IPS-NIHi7 (cell line): ENCODE measurements around the gene THOC6.
"Not testable (repeated sequence)": the region's sequence is repeated elsewhere in the genome, so short reads cannot be mapped to it uniquely, and the experiment has no call there.

Experiments
- DNase-seq: peaks from one replicate; pipeline ENCODE4 v3.0.0; 2012; ENCODE audit warnings: mixed read lengths; ENCODE audit errors: extremely low spot score

THOC6 gene

DNA sequence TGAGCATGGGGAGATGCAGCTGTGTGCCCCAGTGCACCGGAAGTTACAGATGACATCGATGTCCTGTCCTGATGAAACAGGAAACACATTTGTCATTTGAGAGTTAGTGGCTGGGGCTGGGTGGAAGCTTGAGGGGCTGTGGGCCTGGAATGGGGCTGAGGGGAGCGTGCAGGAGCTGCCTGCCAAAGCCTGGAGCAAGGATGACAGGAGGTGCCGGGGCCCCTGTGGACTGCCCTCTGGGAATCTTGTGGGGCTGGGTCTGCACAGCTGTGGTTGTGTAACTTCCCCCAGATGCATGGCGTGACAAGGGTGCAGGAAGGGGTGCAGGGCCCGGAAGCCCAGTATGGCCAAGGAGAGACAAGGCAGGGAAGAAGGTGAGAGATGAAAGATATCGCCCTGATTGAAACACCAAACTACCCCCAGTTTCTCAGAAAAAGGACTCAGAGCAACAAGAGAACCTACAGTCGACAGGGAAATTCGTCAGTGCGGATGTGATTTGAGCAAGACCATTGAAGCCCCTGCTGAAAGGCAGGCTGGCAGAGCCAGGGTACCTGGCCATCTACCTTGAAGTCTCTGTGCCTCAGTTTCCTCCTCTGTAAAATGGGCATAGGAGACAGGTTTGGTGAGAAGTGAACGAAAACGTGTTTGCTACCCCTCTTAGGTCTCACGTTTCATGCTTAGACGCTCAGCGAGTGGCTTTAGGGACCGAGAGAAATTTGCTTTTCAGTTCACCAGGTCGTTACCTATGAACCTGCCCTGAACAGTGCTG is 31.3 kb downstream of the THOC6 start:
- DNase-seq = no peak

DNA sequence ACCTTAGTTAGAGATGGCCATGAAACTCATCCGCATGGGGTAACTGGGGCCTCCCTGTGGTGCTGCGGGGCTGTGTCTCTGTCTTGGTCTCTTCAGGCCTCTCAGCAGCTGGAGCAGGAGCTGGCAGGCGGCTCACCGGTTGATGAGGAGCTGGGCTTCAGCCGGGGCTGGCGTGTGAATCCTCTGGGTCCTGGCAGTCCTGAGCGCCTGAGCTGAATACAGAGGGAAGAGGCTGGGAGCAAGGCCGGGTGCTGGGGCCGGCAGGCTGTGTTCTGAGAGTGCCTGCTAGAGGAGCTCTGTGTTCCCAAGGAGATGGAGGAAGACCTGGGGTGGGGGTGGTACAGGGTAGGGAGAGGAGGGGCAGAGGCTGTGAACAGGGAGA is 31.9 kb downstream of the THOC6 start:
- DNase-seq = not testable (repeated sequence)

GRCh38 chr16:3056336-3057180 is 32.7 kb downstream of the THOC6 start:
- no peak for DNase-seq

GRCh38 chr16:3057181-3058138 is 33.6 kb downstream of the THOC6 start:
- DNase-seq = no peak

- peak; percentile 77 for DNase-seq
Observed at GRCh38 chr16:3058139-3059030, 34.5 kb downstream of the THOC6 start.

DNA sequence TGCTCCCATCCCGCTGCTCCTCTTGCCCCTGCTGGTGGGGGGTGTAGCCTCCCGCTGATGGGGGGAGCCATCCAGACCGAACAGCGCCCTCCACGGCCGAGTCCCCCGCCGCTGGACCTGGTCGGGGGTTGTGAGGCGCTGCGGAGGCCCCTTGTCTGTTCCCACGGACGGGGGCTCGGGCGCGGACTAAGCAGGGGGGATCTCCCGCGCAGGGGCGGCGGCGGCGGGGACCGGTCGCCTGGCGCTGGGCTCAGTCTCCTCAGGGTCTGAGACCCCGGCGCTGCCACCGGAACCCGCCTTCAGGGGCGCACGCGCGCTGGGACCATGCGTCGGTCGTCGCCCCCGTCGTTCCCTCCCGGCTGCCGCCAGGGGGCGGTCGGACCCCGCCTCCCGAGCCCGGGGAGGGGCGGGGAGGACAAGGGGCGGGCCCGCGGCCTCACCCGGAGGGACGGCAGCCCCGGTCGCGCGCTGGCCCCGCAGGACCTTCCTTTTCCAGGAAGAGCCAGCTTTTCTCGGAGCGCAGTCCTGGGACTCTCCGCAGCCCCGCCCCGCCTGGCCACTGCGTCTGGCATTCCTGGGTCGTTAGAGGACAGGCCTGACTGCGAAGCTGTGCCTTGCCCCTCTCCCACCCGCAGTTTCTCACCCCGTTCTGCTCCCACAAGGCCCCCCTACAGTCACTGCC is 35.3 kb downstream of the THOC6 start:
- DNase-seq = peak; percentile 95

- DNase-seq = no peak
Observed at GRCh38 chr16:3059723-3060242, 35.9 kb downstream of the THOC6 start.

DNA sequence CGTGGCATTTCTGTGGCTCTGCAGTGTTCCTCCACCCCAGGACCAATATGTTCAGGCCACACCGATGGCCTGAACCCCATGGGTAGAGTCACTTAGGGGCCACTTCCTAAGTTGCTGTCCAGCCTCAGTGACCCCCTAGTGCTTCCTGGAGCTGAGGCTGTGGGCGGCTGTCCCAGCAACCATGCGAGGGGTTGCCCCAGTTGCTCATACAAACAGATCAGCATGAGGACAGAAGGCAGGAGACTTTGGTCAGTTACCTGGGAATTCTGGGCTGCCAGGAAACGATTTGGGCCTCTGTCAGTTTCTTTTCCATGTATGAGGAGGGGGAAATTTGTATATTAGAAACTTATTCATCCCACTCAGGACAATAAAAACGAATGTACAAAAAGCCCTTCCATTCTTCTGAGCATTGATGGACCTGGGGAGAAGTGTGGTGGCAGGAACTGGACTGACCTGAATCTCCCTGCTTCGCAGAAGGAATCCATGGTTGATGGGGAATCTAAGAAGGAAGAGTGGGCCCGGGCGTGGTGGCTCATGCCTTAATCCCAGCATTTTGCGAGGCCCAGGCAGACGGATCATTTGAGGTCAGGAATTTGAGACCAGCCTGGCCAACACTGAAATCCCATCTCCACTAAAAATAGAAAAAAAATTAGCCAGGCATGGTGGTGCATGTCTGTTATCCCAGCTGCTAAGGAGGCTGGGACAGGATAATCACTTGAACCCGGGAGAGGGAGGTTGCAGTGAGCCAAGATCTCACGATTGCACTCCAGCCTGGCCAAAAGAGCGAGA is 36.7 kb downstream of the THOC6 start:
- no peak for DNase-seq

DNA sequence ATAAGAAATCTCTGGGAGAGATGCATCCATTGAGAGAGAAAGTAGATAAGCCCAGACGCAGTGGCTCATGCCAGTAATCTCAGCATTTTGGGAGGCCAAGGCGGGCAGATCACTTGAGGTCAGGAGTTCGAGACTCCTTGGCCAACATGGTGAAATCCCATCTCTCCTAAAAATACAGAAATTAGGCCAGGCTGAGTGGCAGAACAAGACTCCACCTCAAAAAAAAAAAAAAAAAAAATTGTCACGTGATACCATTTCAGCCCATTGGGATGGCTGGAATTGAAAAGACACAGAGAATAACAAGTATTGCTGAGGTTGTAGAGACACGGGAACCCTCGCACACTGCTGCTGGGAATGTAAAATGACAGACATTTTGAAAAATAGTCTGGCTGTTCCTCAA is 38.7 kb downstream of the THOC6 start:
- DNase-seq = no peak

DNA sequence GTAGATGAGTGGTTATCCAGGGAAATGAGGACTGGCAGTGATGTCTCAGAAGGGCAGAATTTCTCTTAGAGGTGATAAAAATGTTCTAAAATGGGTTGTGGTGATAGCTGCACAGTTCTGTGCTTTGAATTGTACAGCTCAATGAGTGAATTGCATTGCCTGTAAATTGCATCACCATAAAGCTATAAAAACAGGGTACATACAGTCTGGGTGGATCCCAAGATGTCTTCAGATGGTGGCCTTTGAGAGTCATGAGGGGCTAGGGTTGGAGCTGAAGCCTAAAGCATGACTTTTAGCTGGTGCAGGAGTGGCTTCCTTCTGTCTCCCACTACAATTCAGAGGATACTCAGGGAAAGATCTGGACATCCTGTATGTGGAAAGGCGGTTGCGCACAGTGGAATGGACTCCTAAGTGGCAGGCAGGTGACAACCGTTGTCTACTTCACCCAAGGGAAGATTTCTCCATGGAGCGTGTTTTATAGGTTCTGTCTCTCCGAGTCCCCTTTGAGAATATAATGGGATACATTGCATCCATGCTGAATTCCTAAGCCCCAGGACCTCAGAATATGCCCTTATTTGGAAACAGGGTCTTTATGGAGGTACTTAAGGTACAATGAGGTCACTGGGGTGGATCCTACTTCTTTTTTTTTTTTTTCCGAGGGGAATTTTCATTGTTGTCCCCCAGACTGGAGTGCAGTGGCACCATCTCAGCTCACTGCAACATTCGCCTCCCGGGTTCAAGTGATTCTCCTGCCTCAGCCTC is 40.0 kb downstream of the THOC6 start:
- DNase-seq = no peak

GRCh38 chr16:3065069-3065741 is 41.4 kb downstream of the THOC6 start, which contains the start of gene IL32:
TSS of gene IL32 (plus strand) at chr16:3065640. CDS start at chr16:3065812, 172 bp downstream.
- peak; percentile 42 for DNase-seq

DNA sequence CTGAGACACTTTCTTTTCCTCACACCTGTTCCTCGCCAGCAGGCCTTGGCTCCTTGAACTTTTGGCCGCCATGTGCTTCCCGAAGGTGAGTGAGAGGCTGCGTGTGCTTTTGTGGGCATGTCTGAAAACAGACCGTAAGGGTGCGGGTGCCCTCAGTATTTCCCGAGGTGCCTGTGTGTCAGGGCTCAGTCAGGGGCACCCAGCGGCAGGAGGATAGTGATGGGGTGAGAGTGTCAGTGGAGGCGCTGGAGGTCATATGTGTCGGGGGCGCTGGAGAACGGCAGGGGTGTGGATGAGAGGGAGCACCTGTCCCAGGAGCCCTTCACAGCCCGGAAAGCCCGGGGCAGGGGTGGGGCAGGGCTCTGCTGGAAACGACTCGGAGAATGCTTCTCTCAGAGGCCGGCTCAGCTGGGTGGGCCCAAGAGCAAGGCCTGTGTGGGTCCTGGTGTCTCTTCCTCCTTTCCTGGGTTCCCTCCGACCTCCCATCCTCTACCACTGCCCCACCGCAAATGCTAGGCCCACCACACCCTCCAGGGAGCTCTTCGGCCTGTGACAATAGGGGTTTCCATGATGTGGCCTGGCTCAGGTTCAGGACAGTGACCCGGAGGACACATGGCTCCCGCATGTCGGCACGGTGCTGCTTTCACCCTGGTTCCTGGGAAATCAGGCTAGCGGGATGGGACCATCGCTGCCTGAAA is 42.1 kb downstream of the THOC6 start:
- no peak for DNase-seq

DNA sequence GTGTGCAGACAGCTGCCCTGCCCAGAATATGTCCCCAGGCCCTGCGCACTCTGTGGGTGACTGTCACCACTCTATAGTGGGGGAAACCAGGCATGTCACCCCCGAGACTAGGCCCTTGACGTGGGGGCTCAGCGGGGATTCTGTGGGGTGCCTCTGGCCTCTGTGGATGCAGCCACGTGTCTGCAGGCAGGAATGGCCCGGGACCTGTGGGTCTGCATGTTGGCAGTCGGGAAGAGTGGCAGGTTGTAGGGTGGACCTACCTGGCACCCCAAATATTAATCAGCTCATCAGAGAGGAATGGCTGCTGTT is 42.6 kb downstream of the THOC6 start:
- DNase-seq = no peak

- no peak for DNase-seq
Observed at GRCh38 chr16:3068487-3068886, 44.7 kb downstream of the THOC6 start.

- DNase-seq = not testable (repeated sequence)
Observed at GRCh38 chr16:3069146-3069545, 45.3 kb downstream of the THOC6 start.

GRCh38 chr16:3070608-3071111 is 46.8 kb downstream of the THOC6 start:
- DNase-seq = no peak

- DNase-seq = no peak
Observed at GRCh38 chr16:3071655-3072054, 47.8 kb downstream of the THOC6 start.
